K562 (cell line): ENCODE data around the gene FILIP1L. TPM values are rescaled to one million over a fixed set of nuclear protein-coding genes. Genes with fewer than 3 reads are reported as not detected.

Experiments
- CBX2 ChIP-seq: fragments of 200-600 bp; sonication (generic); IDR thresholded peaks from one replicate; pipeline ENCODE4 v1.6.1; 2012; ENCODE audit warnings: mild to moderate bottlenecking, low read length, inconsistent platforms; ENCODE audit not compliant: insufficient read depth, poor library complexity, severe bottlenecking
- KLF13 ChIP-seq: fragments of 450-650 bp; IDR thresholded peaks from 2 replicates; pipeline ENCODE4 v1.6.1; 2016; ENCODE audit warnings: missing genetic modification characterization, low read depth, mild to moderate bottlenecking, missing compliant biosample characterization, moderate library complexity, borderline replicate concordance
- MIER1 ChIP-seq: fragments of 450-650 bp; IDR thresholded peaks from 2 replicates; pipeline ENCODE4 v1.6.1; 2016; ENCODE audit warnings: antibody characterized with exemption, mild to moderate bottlenecking, low read depth
- OTX1 ChIP-seq: fragments of 450-650 bp; formaldehyde crosslinking; IDR thresholded peaks from 2 replicates; pipeline ENCODE4 v1.4.0; 2022; ENCODE audit warnings: mild to moderate bottlenecking
- RCOR1 ChIP-seq, 2 experiments: IDR thresholded peaks; 2 replicates each; pipeline ENCODE4 v1.6.1; 2012; ENCODE audit warnings: low read depth in 2 of 2, low read length in 2 of 2, borderline replicate concordance in 1 of 2, improper control_type of control experiment in 1 of 2
- RFX7 ChIP-seq: fragments of 250-450 bp; sonication (Bioruptor Pico); IDR thresholded peaks from 2 replicates; pipeline ENCODE4 v1.5.1; 2021; ENCODE audit warnings: mild to moderate bottlenecking
- TCF3 ChIP-seq: sonication (generic); formaldehyde crosslinking; IDR thresholded peaks from 2 replicates; pipeline ENCODE4 v1.4.0; 2020; ENCODE audit warnings: mild to moderate bottlenecking, missing genetic modification reagents
- TCFL5 ChIP-seq: fragments of 250-450 bp; sonication (Bioruptor Pico); conservative IDR thresholded peaks from 2 replicates; pipeline ENCODE4 v1.6.1; 2021; ENCODE audit warnings: mild to moderate bottlenecking, moderate library complexity, matching md5 sums
- ZC3H11A ChIP-seq: IDR thresholded peaks from 2 replicates; pipeline ENCODE4 v1.6.1; 2012; ENCODE audit warnings: low read depth, low read length, improper control_type of control experiment
- ZNF707 ChIP-seq: fragments of 250-450 bp; sonication (Bioruptor Pico); conservative IDR thresholded peaks from 2 replicates; pipeline ENCODE4 v1.8.0; 2022; ENCODE audit warnings: inconsistent platforms, mild to moderate bottlenecking, moderate library complexity
- polyA plus RNA-seq, 8 experiments: library from polyadenylated mRNA; depleted of rRNA in 4 of 8; stranded (reverse) in 5 of 8; unstranded in 3 of 8; fragments of >200 nt; fragmentation: Nextera tagmentation in 2 of 8; fragmentation: Illumina TruSeq in 1 of 8; extraction: Ambion mirVana in 2 of 8; extraction: Trizol in 1 of 8; gene quantifications; 2 replicates each; pipeline versions ENCODE4 v1.2.1 to v1.2.3, GENCODE V29; 2011 to 2014; ENCODE audit warnings: inconsistent platforms in 1 of 8, missing spikeins in 1 of 8
- total RNA-seq, 7 experiments: library from RNA; depleted of rRNA in 6 of 7; stranded (reverse); fragments of >200 nt in 6 of 7; fragmentation: Illumina TruSeq in 2 of 7; extraction: Trizol in 2 of 7; gene quantifications; 2 replicates each; pipeline versions ENCODE4 v1.2.1 to v1.2.3, GENCODE V29; 2011 to 2021; ENCODE audit warnings: low replicate concordance in 1 of 7
- TF ChIP-seq, protein P1 (sequence below): fragments of 250-450 bp; sonication (Bioruptor Pico); IDR thresholded peaks from 2 replicates; pipeline ENCODE4 v1.5.1; 2021; ENCODE audit warnings: mild to moderate bottlenecking
- TF ChIP-seq, protein P2 (sequence below): sonication (generic); formaldehyde crosslinking; IDR thresholded peaks from 2 replicates; pipeline ENCODE4 v1.8.0; 2022; ENCODE audit warnings: mild to moderate bottlenecking, missing genetic modification reagents
- TF ChIP-seq, protein P3 (sequence below): conservative IDR thresholded peaks from 2 replicates; pipeline ENCODE4 v1.6.1; 2011; ENCODE audit warnings: low read depth, mild to moderate bottlenecking, low read length; ENCODE audit not compliant: control insufficient read depth
- TF ChIP-seq, protein P4 (sequence below): sonication (generic); IDR thresholded peaks from 2 replicates; pipeline ENCODE4 v1.6.1; 2016
- TF ChIP-seq, protein P5 (sequence below): sonication (generic); formaldehyde crosslinking; IDR thresholded peaks from 2 replicates; pipeline ENCODE4 v1.9.0; 2022; ENCODE audit warnings: mild to moderate bottlenecking, missing genetic modification reagents
- TF ChIP-seq, protein P6 (sequence below), 3 experiments: IDR thresholded peaks in 2 of 3; conservative IDR thresholded peaks in 1 of 3; 2 replicates each; pipeline ENCODE4 v1.5.1; 2011 to 2012; ENCODE audit warnings: low read length in 3 of 3, mild to moderate bottlenecking in 3 of 3, control low read depth in 2 of 3, improper control_type of control experiment in 1 of 3, inconsistent platforms in 1 of 3, low read depth in 1 of 3, mixed read lengths in 1 of 3, moderate library complexity in 1 of 3; ENCODE audit not compliant: insufficient read depth in 2 of 3

Gene FILIP1L
- total and polyA plus RNA-seq, 9 of the 15 experiments (the other 6 are each of a cell fraction or from before 2014, with no cell fraction given): 0.50 to 2.1 (median 1.1) TPM

DNA sequence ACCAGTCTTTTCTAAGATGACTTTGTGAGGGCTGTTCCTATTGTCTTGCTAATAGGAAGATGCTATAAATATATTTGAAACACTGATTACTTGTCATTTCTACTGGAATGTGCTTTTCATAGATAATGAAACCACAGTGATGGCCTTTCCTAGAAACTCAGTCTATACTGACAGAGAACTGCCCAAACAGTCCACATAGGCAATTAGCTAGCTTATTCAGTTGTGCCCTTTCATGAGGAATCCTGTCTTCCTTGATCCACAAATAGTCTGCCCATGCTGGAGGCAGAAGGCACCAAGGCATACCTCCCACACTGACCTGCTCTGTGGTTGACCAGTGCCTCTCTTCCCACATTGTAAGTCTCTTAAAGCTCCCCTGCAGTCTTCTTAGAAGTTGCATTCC lies 160.7 kb downstream of the FILIP1L start (continued):
- TF ChIP-seq RCOR1 (IDR thresholded peaks at IDR 0.05; ENCODE audit: borderline replicate concordance in 1 of 2, low read depth in 2 of 2, low read length in 2 of 2) (peak in 1 of 2 experiments; percentile 58; a peak in 1 of 4 replicates), CBX2 (no peak), TCFL5 (CRISPR knock-in tag) (no peak), RFX7 (CRISPR knock-in tag) (no peak), OTX1 (CRISPR knock-in tag) (no peak), ZNF707 (CRISPR knock-in tag) (no peak), MIER1 (no peak), ZC3H11A (no peak), KLF13 (tag) (no peak), TCF3 (CRISPR knock-in tag) (peak; percentile 61)
- TF ChIP-seq, protein P1, sequence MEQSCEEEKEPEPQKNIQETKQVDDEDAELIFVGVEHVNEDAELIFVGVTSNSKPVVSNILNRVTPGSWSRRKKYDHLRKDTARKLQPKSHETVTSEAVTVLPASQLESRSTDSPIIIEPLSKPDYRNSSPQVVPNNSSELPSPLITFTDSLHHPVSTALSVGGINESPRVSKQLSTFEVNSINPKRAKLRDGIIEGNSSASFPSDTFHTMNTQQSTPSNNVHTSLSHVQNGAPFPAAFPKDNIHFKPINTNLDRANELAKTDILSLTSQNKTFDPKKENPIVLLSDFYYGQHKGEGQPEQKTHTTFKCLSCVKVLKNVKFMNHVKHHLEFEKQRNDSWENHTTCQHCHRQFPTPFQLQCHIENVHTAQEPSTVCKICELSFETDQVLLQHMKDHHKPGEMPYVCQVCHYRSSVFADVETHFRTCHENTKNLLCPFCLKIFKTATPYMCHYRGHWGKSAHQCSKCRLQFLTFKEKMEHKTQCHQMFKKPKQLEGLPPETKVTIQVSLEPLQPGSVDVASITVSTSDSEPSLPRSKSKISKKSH (CRISPR knock-in tag): no peak
- TF ChIP-seq, protein P2, sequence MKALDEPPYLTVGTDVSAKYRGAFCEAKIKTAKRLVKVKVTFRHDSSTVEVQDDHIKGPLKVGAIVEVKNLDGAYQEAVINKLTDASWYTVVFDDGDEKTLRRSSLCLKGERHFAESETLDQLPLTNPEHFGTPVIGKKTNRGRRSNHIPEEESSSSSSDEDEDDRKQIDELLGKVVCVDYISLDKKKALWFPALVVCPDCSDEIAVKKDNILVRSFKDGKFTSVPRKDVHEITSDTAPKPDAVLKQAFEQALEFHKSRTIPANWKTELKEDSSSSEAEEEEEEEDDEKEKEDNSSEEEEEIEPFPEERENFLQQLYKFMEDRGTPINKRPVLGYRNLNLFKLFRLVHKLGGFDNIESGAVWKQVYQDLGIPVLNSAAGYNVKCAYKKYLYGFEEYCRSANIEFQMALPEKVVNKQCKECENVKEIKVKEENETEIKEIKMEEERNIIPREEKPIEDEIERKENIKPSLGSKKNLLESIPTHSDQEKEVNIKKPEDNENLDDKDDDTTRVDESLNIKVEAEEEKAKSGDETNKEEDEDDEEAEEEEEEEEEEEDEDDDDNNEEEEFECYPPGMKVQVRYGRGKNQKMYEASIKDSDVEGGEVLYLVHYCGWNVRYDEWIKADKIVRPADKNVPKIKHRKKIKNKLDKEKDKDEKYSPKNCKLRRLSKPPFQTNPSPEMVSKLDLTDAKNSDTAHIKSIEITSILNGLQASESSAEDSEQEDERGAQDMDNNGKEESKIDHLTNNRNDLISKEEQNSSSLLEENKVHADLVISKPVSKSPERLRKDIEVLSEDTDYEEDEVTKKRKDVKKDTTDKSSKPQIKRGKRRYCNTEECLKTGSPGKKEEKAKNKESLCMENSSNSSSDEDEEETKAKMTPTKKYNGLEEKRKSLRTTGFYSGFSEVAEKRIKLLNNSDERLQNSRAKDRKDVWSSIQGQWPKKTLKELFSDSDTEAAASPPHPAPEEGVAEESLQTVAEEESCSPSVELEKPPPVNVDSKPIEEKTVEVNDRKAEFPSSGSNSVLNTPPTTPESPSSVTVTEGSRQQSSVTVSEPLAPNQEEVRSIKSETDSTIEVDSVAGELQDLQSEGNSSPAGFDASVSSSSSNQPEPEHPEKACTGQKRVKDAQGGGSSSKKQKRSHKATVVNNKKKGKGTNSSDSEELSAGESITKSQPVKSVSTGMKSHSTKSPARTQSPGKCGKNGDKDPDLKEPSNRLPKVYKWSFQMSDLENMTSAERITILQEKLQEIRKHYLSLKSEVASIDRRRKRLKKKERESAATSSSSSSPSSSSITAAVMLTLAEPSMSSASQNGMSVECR (CRISPR knock-in tag): no peak
- TF ChIP-seq, protein P3, sequence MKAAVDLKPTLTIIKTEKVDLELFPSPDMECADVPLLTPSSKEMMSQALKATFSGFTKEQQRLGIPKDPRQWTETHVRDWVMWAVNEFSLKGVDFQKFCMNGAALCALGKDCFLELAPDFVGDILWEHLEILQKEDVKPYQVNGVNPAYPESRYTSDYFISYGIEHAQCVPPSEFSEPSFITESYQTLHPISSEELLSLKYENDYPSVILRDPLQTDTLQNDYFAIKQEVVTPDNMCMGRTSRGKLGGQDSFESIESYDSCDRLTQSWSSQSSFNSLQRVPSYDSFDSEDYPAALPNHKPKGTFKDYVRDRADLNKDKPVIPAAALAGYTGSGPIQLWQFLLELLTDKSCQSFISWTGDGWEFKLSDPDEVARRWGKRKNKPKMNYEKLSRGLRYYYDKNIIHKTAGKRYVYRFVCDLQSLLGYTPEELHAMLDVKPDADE: no peak
- TF ChIP-seq, protein P4, sequence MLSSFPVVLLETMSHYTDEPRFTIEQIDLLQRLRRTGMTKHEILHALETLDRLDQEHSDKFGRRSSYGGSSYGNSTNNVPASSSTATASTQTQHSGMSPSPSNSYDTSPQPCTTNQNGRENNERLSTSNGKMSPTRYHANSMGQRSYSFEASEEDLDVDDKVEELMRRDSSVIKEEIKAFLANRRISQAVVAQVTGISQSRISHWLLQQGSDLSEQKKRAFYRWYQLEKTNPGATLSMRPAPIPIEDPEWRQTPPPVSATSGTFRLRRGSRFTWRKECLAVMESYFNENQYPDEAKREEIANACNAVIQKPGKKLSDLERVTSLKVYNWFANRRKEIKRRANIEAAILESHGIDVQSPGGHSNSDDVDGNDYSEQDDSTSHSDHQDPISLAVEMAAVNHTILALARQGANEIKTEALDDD: no peak
- TF ChIP-seq, protein P5, sequence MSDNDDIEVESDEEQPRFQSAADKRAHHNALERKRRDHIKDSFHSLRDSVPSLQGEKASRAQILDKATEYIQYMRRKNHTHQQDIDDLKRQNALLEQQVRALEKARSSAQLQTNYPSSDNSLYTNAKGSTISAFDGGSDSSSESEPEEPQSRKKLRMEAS (CRISPR knock-in tag): no peak
- TF ChIP-seq, protein P6, sequence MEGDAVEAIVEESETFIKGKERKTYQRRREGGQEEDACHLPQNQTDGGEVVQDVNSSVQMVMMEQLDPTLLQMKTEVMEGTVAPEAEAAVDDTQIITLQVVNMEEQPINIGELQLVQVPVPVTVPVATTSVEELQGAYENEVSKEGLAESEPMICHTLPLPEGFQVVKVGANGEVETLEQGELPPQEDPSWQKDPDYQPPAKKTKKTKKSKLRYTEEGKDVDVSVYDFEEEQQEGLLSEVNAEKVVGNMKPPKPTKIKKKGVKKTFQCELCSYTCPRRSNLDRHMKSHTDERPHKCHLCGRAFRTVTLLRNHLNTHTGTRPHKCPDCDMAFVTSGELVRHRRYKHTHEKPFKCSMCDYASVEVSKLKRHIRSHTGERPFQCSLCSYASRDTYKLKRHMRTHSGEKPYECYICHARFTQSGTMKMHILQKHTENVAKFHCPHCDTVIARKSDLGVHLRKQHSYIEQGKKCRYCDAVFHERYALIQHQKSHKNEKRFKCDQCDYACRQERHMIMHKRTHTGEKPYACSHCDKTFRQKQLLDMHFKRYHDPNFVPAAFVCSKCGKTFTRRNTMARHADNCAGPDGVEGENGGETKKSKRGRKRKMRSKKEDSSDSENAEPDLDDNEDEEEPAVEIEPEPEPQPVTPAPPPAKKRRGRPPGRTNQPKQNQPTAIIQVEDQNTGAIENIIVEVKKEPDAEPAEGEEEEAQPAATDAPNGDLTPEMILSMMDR (IDR thresholded peaks at IDR 0.05 in 2 of 3, conservative IDR thresholded peaks at IDR 0.05 in 1 of 3; ENCODE audit: insufficient read depth in 2 of 3, low read depth in 1 of 3, low read length in 3 of 3): no peak
